Heart left ventricle (tissue), 16 donors: ENCODE measurements around the gene NKPD1. TPM values are rescaled to one million over a fixed set of nuclear protein-coding genes. Genes with fewer than 3 reads are reported as not detected.

Experiments
- ATAC-seq, 4 donors: fragments of 200-7000 bp; cut with Tn5 transposase; one replicate each; pipeline ENCODE4 v1.9.1; 2020 to 2022; ENCODE audit warnings: moderate library complexity in 4 of 4, mild to moderate bottlenecking in 3 of 4, moderate number of reproducible peaks in 1 of 4
- DNase-seq, 5 donors: peaks; one replicate each; pipeline ENCODE4 v3.0.0-alpha.2; 2020
- H3K27ac ChIP-seq, 12 donors: fragments of 200-600 bp; sonication (generic) in 4 of 12; one replicate each; pipeline versions ENCODE4 v1.5.0 to v1.8.0; 2016 to 2022; ENCODE audit warnings: mild to moderate bottlenecking in 2 of 12
- H3K27me3 ChIP-seq, 9 donors: fragments of 200-600 bp; sonication (generic) in 2 of 9; one replicate each; pipeline versions ENCODE4 v1.5.1 to v1.8.0; 2016 to 2022; ENCODE audit warnings: mild to moderate bottlenecking in 3 of 9
- H3K36me3 ChIP-seq, 9 donors: fragments of 200-600 bp; sonication (generic) in 2 of 9; one replicate each; pipeline versions ENCODE4 v1.5.0 to v1.8.0; 2018 to 2022; ENCODE audit warnings: mild to moderate bottlenecking in 2 of 9
- H3K4me1 ChIP-seq, 12 donors: fragments of 200-600 bp; sonication (generic) in 4 of 12; one replicate each; pipeline versions ENCODE4 v1.5.0 to v1.8.0; 2016 to 2022; ENCODE audit warnings: mild to moderate bottlenecking in 3 of 12
- H3K4me3 ChIP-seq, 12 donors: fragments of 200-600 bp; sonication (generic) in 4 of 12; one replicate each; pipeline versions ENCODE4 v1.5.0 to v1.8.0; 2017 to 2022; ENCODE audit warnings: mild to moderate bottlenecking in 9 of 12, moderate library complexity in 4 of 12
- H3K9me3 ChIP-seq, 12 donors: fragments of 200-600 bp; sonication (generic) in 4 of 12; one replicate each; pipeline versions ENCODE4 v1.5.0 to v1.8.0; 2016 to 2022; ENCODE audit warnings: mild to moderate bottlenecking in 1 of 12
- POLR2A ChIP-seq, 2 donors: fragments of 450-650 bp; IDR thresholded peaks; one replicate each; pipeline ENCODE4 v1.6.1; 2017; ENCODE audit warnings: antibody characterized with exemption in 2 of 2, mild to moderate bottlenecking in 2 of 2, moderate library complexity in 2 of 2
- WGBS, 4 donors: extraction: QIAGEN DNeasy Blood & Tissue Kit in 2 of 4; methylation state at CpG; one replicate each; pipeline versions ENCODE4 v1.1.5 to v1.1.7; 2013 to 2018; 5-methylcytosine and 5-hydroxymethylcytosine counted together
- intact Hi-C, 10 donors: fragments of 100-400 bp; cut with DNase I; formaldehyde crosslinking; loops; one replicate each; pipeline versions ENCODE4 v1.11.1 to v1.14.2; 2022
- polyA plus RNA-seq, 2 donors: library from polyadenylated mRNA; stranded (reverse); fragments of 200-250 nt; gene quantifications; one replicate each; pipeline ENCODE4 v1.2.3, GENCODE V29; 2013
- total RNA-seq, 9 donors: library from RNA; depleted of rRNA in 2 of 9; stranded (reverse); fragments of >200 nt in 2 of 9; fragmentation: NEBNext Ultra II Directional in 3 of 9; extraction: Animal tissue kit (Norgen Biotek cat#: 25700) in 3 of 9; gene quantifications; one replicate each; pipeline versions ENCODE4 v1.1.0 to v1.2.4, GENCODE V29; 2016 to 2023
- TF ChIP-seq, protein P1 (sequence below), 12 donors: fragments of 200-600 bp; sonication (generic) in 4 of 12; IDR thresholded peaks; one replicate each; pipeline versions ENCODE4 v1.5.0 to v1.8.0; 2018 to 2022; ENCODE audit warnings: antibody characterized with exemption in 12 of 12, mild to moderate bottlenecking in 5 of 12
- donor health status: ischemic (EF 13 %, LVEDD 7.1; RV severe dilation, severe dysfunction).
- donor health status: healthy with polysubstance abuse.
- donor health status: DM: no; HTN: yes; CAD: no.
- donor health status: DM: no; HTN: no; CAD: no.
- donor health status: ischemic (EF 25% LVEDD 6.9; RV normal size, moderate dysfunction).
- donor health status: ischemic (EF 25% LVEDD 5.7; RV mildly dilated, moderate dysfunction).
- donor health status: healthy.
- donor health status: DM: yes; HTN: yes; CAD: no.
- donor health status: ischemic (EF 35%, LVEDD 5.7; RV mildly dilated, moderate dysfunction).
- donor health status: nonischemic (EF 11% LVEDD 7.7; RV severe dilation, severe dysfunction).
- donor health status: DM: yes; HTN: yes; CAD: no.
- donor health status: PGD.
- donor health status: ischemic (EF 29% LVEDD 5.4; RV normal size, mild dysfunction).
- donor health status: nonischemic (EF 23%, LVEDD 6.1; RV moderate dilation, normal function).

The NKPD1 gene
- total and polyA plus RNA-seq, 11 donors: 0.09 to 0.28 (median 0.14) TPM; not detected in 7

DNA sequence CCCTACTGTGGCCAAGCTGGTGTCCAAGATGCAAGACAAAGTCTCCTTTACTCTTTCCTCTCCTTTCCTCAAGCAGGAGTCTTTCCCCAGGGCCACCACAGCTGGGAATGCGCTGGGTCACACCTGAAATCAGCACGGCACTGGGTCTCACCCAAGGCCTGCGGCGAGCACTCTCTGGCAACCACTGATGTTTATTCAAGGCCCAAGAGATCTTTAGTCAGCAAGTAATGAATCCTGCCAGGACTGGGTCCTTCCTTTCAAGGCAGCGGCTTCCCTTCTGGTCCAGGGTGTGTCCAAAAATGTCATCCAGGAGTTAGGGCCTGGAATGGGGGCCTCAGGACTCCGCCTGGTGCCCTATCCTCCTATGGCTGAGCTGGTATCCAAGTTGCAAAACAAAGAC, 41.9 kb upstream of the NKPD1 start:
- Histone ChIP-seq H3K36me3 (no peaks in the 10 kb centered on the region), H3K27ac (no peak overlapping the region), H3K4me3 (no peak overlapping the region), H3K27me3 (no peaks in the 10 kb centered on the region), H3K4me1 (no peaks in the 10 kb centered on the region), H3K9me3 (no peaks in the 10 kb centered on the region)
- no peak for TF ChIP-seq POLR2A (IDR thresholded peaks at IDR 0.05)
- TF ChIP-seq, protein P1, sequence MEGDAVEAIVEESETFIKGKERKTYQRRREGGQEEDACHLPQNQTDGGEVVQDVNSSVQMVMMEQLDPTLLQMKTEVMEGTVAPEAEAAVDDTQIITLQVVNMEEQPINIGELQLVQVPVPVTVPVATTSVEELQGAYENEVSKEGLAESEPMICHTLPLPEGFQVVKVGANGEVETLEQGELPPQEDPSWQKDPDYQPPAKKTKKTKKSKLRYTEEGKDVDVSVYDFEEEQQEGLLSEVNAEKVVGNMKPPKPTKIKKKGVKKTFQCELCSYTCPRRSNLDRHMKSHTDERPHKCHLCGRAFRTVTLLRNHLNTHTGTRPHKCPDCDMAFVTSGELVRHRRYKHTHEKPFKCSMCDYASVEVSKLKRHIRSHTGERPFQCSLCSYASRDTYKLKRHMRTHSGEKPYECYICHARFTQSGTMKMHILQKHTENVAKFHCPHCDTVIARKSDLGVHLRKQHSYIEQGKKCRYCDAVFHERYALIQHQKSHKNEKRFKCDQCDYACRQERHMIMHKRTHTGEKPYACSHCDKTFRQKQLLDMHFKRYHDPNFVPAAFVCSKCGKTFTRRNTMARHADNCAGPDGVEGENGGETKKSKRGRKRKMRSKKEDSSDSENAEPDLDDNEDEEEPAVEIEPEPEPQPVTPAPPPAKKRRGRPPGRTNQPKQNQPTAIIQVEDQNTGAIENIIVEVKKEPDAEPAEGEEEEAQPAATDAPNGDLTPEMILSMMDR (IDR thresholded peaks at IDR 0.05): no peak
- DNase-seq (no peak), ATAC-seq (no peak)
- intact Hi-C loops: loop anchor here in 7 of 10 donors (5.0 kb wide), 2 partner anchors 45 to 135 kb away; partner anchors contain the start of gene EXOC3L2 (in 6 of the 7)
- 76 to 92% (median 80%) methylated on average over 5 to 6 of the region's 6 CpGs for WGBS, 4 donors

DNA sequence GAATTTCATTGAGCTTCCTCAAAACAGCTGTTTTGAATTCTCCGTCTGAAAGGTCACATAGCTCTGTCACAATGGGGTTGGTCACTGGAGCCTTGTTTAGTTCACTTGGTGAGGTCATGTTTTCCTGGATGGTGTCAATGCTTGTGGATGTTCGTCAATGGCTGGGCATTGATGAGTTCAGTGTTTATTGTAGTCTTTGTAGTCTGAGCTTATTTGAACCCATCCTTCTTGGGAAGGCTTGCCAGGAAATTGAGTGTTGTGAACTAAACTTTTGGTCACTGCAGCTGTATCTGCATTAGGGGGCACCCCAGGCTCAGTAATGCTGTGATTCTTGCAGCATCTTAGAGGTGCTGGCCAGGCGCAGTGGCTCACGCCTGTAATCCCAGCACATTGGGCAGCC, 39.8 kb upstream of the NKPD1 start:
- H3K4me1 ChIP-seq: no peaks in the 10 kb centered on the region
- no peak overlapping the region for H3K4me3 ChIP-seq
- no peaks in the 10 kb centered on the region for H3K27me3 ChIP-seq
- peak in 1 of 5 donors; percentile 23 for DNase-seq
- peak; percentile 51 to 69 (median 62) for ATAC-seq
- H3K9me3 ChIP-seq: no peaks in the 10 kb centered on the region
- H3K27ac ChIP-seq: no peak overlapping the region
- 42 to 47% (median 46%) methylated on average over 4 of the region's 4 CpGs for WGBS, 4 donors
- intact Hi-C loops: loop anchor here in 8 of 10 donors (2.0 to 5.0 kb wide), 5 partner anchors 44 to 138 kb away; partner anchors contain the start of gene EXOC3L2 (in 7 of the 8)
- TF ChIP-seq, protein P1 (IDR thresholded peaks at IDR 0.05): peak; percentile 15 to 57 (median 40)
- TF ChIP-seq POLR2A (IDR thresholded peaks at IDR 0.05): no peak
- H3K36me3 ChIP-seq: no peaks in the 10 kb centered on the region

DNA sequence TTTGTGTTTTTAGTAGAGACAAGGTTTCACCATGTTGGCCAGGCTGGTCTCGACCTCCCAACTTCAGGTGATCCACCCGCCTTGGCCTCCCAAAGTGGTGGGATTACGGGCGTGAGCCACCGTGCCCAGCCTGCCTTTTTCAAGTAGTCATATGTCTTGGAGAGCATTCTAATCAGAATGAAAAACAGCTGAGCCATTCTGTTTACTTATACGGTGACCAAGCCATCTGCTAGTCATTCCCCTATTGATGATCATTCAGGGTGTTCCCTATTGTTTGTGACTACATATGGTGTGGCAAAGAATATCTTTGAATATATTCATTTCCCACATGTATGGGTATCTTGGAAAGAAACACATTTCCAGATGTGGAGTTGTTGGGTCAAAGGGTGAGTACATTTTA, 35.0 kb upstream of the NKPD1 start:
- no peaks in the 10 kb centered on the region for H3K9me3 ChIP-seq
- ATAC-seq (no peak), DNase-seq (no peak)
- H3K36me3 ChIP-seq: no peaks in the 10 kb centered on the region
- WGBS, 4 donors: 75 to 88% (median 85%) methylated on average over 6 of the region's 6 CpGs
- H3K4me3 ChIP-seq: no peak overlapping the region
- H3K27ac ChIP-seq: no peak overlapping the region
- H3K4me1 ChIP-seq: no peaks in the 10 kb centered on the region
- TF ChIP-seq, protein P1 (IDR thresholded peaks at IDR 0.05): no peak
- no peak for TF ChIP-seq POLR2A (IDR thresholded peaks at IDR 0.05)
- intact Hi-C loops: loop anchor here in 1 of 10 donors (10.0 kb wide), 1 partner anchor 149 kb away; the partner anchor contains the start of gene KLC3
- H3K27me3 ChIP-seq: no peaks in the 10 kb centered on the region

- 87 to 94% (median 93%) methylated on average over 4 of the region's 4 CpGs for WGBS, 4 donors
- intact Hi-C loops: loop anchor here in 1 of 10 donors (10.0 kb wide), 1 partner anchor 153 kb away; the partner anchor contains the start of gene KLC3
- DNase-seq: no peak
- Histone ChIP-seq H3K27me3 (no peaks in the 10 kb centered on the region), H3K9me3 (peaks cover 0 to 9% (median 0%) of the 10 kb centered on the region in 12 donors), H3K27ac (no peak overlapping the region), H3K36me3 (peaks cover 0 to 5% (median 0%) of the 10 kb centered on the region in 9 donors), H3K4me3 (no peak overlapping the region), H3K4me1 (no peaks in the 10 kb centered on the region)
- no peak for ATAC-seq
- TF ChIP-seq POLR2A (IDR thresholded peaks at IDR 0.05): no peak
- TF ChIP-seq, protein P1 (IDR thresholded peaks at IDR 0.05): no peak
Observed at GRCh38 chr19:45191375-45191774, 30.6 kb upstream of the NKPD1 start.
